ENCODE results near the gene BRD3.

GRCh38 chr9:134037641-134038040 lies 30.2 kb downstream of the BRD3 start:
- TF ChIP-seq EZH2phosphoT487 (conservative IDR thresholded peaks at IDR 0.05; ENCODE audit: low read length) (no peak), CTCF (IDR thresholded peaks at IDR 0.05; ENCODE audit: insufficient read depth, low read length, poor library complexity, severe bottlenecking) (no peak)
